ENCODE measurements around the gene PRPF6. TPM values are rescaled to one million over a fixed set of nuclear protein-coding genes. Genes with fewer than 3 reads are reported as not detected.

PRPF6 gene
- total RNA-seq, 1 donor from 2014 or later: 39.7 TPM

DNA sequence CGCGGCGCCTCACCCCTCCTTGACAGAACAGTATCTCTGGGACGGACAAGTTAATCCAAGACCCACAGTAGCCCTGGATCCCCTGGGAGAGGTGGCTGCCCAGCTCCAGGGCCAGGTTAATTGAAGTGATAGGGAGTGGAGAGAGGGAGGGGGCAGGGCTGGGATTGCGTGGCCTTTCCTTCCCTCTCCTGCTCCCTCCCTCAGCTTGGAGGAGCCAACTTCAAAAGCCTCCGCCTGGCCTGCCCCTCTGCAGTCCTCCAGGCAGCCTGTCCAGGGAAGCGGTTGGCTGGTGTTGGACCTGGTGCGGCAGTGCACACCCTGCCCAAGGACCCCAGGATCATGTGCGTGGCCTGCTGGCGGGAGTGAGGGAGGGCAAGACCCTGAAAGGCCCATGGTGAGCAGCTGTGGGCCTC is 55.0 kb downstream of the PRPF6 start, which contains the start of gene C20orf204:
TSS of gene C20orf204 (plus strand) at position 250 of the 413 bp plus-strand sequence. CDS start at position 392, 142 bp downstream.
- ATAC-seq: no peak

DNA sequence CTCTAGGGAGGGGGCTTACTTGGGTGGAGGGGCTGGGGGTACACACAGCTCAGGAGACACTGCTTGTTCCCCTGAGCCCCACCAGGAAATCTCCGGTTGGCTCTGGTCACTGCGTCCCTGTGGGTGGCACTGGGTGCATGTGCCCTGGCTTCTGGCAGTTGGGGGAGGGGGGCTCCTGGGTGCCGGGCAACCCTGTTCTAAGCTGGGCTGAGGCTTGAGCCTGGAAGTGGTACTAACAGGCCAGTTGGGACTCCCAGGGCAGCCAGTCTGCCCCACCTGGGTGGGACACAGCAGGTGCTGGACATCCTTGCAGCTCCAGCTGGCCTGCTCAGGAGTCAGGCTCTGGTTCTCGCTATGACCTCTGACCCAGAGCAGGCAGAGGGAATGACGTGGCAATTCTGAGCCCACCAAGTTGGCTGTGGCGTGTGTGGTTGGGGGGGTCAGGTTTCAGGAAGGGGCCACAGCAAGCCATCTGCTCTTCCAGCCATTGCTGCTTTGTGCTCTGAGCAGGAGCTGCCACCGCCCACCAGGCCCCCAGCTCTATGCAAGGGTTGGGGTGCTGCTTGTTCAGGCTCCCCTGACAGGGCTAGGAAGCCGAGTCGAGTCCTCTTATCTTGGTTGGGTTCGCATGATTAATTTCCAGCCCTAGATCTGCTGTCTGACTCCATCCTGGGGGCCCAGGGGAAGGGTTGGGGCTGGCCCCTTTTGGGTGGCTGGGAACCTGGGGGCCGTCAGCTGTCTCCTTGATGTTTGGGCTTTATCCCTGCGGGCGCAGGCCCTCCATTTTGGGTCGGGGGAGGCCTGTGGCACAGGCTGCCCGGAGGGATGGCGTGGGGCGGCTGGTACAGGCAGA is 55.6 kb downstream of the PRPF6 start:
- ATAC-seq: no peak

- ATAC-seq: no peak
Observed at GRCh38 chr20:64037199-64037497, 56.2 kb downstream of the PRPF6 start.

DNA sequence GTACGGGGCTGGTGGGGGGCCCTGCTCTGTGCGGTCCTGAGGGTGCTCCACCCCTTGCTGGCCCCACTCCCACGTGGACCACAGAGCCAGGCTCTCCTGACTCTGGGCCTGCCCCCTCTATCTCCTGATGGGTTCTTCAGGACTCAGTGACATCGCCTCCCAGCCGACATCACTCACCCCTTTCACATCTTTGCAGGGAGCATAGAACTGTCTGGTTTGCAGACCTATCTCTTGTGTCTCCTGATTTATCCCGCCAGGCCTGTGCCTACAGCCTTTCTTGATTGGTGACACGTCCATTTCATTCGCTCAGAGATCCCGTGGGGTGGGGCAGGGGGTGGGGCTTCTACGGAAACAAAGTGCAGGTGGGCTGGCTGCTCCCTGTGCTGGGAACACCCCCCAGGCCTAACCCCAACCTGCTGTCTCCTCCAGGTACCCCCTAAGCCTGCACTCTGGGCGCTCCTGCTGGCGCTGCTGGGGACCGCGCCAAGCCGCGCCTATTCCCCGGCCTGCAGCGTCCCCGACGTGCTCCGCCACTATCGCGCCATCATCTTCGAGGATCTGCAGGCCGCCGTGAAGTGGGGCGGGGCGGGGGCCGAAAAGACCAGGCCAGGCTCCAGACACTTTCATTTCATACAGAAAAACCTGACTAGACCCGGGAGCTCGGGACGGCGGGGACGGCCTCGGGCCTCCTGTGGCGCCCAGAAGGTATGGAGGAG is 56.7 kb downstream of the PRPF6 start:
- peak; percentile 3 for ATAC-seq

DNA sequence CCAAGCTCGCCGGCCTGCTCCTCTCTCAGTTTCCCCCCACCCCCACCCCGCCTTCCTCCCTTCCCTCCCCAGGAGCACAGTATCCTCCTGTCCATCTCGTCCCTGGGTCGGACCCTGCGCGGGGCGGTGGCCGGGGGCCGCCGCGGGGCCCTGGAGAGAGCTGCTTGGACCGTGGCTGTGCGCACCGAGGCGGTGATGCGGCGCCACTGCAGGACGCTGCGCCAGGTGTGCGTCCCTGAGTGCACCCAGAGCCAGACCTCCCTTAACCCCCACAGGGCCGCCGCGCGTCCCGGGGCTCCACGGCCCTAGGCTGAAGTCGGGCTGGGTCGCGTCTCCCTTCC is 57.3 kb downstream of the PRPF6 start:
- peak; percentile 52 for ATAC-seq

DNA sequence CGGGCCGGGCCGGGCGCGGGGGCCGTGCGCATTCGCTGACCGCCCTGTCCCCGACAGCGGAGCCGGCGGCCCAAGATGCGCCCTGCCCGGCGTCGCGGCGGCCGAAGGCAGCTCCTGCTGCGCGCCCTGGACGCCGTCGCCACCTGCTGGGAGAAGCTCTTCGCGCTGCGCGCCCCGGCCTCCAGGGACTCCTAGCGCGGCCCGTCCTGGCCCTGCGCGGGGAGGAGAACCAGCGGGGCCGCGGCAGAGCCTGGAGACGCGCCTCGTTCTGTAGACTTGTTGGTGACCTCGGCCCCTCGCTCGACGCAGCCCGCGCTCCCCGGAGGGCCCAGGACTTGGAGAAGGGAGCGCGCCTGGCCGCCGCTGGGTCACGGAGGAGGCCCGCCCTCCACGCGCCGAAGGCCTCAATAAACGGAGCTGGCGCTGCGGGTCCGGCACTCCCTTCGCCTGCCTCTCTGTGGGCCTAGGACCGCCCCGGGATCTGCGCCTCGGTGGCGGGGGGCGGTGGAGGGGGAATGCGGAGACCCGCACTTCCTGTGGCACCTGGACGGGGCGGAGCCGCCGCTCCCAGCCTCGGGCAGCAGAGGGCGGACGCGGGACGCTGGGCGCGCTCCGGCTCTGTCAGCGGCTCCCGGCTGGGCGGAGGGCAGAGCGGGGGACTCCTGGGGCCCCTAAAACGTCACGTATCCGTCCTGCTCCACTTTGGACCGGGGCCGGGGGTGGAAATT is 57.8 kb downstream of the PRPF6 start:
- ATAC-seq: peak; percentile 77

GRCh38 chr20:64039293-64040160 is 58.6 kb downstream of the PRPF6 start:
- ATAC-seq: peak; percentile 19

- no peak for ATAC-seq
Observed at GRCh38 chr20:64040231-64041039, 59.5 kb downstream of the PRPF6 start.

- no peak for ATAC-seq
Observed at GRCh38 chr20:64041040-64041780, 60.3 kb downstream of the PRPF6 start.

DNA sequence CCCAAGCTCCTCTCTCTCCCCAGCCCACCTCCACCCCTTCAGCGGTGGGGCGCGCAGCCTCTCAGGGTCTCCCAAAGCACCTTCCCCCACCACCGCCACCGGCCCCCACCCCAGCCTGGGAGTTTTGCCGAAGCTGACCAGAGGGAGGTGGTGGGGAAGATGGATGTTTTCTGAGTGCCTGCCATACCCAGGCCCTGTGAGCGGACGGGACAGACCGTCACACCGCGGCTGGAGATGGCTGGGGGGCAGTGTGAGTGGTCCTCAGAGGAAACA is 60.8 kb downstream of the PRPF6 start:
- no peak for ATAC-seq

DNA sequence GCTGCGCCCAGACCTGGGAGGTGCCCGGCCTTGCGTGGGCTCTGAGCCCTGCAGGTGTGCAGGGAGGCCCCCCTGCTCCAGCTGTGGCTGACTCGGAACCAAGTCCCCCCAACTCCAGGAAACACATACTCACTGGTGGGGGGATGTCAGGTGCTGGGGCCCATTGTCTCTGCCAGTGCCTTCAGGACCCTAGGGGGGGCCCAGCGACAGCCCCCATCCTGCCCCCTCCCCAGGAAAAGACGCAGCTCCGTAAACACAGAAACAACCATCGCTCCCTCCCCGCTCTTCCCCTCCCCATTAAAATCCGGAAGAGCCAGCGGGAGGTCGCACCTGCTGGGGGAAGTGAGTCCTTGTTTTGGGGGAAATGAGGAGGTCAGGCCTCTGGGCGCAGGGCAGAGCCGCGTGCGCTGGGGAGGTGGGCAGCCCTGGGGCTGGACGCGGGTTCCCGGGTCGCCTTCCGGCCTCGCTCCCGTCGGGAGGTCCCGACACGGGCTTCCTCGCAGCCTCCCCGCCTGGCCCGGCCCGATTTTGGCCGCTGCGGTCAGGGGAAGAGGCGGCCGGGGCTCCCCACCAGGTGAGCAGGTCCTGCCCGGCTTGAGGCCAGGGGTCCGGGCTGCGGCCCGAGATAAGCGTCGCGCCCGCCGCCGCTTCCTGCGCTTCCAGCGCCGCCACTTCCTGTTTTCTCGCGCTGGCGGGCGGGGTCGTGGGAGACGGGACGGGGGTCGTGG is 61.3 kb downstream of the PRPF6 start:
- no peak for ATAC-seq

DNA sequence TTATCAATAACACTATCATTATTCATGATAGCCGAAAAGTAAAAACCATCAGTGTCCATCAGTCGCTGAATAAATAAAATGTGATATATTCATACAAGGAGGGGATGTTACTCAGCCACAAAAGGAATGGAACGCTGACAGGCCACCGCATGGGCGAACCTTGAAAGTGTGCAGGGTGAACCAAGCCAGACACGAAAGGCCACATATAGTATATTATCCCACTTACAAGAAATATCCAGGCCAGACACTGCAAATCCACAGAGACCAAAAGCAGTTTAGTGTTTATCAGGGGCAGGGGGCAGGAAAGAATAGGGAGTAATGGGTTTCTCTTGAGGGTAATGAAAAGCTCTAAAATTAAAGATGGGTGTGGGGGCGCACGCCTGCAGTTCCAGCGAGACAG is 62.8 kb downstream of the PRPF6 start:
- no peak for ATAC-seq

GRCh38 chr20:64044484-64045247 is 63.7 kb downstream of the PRPF6 start:
- ATAC-seq: peak; percentile 57

DNA sequence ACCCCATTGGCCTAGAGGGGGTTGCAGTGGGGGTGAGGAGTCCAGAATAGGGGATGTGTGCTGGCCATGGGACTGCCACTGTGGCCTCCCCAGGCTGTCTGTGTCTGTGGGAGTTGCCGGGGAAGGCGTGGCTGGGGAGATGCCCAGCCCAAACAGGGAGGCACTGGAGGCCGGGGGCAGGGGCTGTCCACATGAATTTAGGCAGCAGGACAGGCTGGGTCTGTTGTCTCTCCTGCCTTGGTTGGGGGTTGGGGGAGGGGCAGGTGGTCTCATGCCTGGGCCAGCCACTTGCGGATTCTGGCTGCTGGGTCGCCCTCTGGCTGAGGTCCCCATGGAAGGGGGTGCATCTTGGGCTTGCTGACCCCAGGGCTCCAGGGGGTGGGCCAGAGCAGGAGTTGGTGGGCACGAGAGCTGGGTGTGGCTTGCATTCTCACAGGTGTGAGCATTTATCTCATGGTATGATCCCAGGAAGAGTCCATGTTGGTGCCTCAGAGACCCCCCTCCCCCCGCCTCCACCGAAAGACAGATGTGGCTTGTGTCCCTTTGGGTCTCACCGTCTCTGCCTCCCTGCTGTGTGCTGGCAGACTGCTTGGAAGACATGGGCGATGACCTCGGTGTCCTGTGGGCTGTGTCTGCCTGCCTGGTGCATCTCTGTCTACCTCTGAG is 64.5 kb downstream of the PRPF6 start:
- ATAC-seq: peak; percentile 19

- no peak for ATAC-seq
Observed at GRCh38 chr20:64047046-64047389, 66.1 kb downstream of the PRPF6 start.

DNA sequence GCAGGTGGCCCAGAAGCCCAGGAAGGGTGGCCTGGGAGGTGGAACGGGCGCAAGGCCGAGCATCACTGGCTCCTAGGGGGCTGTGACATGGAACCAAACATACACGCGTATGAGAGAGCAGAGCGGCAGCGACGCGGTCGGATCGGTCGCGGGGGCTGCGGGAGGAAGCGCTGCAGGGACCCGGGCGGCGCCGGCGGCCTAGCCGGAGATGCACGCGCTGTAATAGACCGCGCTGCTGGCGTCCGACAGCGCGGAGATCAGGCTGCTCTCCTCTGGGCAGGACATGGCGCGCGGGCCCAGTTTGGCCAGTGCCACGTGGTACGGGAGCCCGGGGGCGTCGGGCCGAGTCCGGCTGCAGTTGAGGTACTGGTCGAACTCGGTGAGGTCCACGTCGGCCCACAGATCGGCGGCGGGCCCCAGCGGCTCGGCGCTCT is 67.1 kb downstream of the PRPF6 start:
- ATAC-seq: no peak

DNA sequence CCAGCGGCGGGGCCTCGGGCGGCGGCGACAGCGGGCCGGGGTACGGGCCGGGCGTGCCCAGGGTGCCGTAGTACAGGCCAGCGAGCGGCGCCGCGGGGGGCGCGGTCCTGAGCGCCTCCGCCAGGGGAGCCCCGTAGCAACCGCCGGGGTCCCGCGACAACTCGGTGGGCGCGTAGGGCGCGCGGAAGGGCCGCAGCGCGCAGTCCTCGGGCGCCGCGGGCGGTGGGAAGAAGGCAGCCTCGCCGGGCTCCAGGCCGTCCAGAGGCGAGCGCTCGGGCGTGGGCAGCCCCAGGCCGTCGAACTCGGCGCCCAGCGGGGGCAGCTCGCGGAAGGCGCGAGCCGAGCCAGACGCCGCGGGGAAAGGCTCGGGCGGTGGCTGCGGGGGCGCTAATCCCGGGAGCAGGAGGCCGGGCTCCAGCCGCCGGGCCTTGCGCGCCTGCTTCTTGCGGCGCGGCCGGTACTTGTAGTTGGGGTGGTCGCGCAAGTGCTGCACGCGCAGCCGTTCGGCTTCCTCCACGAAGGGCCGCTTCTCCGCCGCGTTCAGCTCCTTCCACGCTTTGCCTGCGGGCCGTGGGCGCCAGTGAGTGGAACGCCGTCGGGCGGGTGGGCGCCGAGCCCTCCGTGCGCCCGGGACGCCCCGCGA is 67.6 kb downstream of the PRPF6 start:
- ATAC-seq: no peak

DNA sequence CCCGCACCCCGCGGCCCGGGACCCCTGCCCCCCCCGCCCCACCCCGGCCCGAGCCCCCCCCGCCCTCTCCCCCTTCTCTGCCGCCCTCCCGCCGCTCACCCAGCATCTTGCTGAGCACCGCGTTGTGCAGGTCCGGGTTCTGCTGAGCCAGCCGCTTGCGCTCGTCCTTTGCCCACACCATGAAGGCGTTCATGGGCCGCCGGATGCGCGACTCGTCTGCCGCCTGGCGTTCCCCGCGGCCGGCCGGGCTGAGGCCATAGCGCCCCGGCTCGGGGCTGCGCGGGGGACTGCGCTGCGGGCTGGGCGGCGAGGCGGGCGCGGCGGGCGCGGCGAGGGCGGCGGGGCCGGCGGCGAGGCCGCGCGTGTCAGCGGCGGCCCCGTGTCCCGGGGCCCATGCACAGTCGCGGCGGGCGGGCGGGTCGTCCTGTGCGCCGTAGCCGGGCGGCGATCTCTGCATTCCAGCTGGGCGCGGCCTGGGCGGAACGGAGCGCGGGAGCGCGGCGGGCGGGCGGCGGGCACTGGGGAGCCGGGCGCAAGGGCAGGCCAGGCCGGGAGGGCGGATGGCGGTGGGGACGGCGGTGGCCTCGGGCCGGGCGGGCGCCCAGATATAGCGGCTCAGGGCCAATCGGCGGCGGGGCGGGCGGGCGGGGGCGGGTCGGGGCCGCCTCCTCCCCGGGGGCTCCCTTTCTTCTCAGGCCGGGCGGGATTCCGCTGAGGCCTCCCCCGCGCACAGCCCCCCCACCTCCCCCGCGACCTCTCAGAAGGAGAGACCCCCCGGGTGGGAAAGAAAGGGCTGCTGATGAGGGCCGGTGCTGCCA is 68.3 kb downstream of the PRPF6 start, which contains the start of gene SOX18:
TSS of gene SOX18 (minus strand) at position 580 of the 818 bp plus-strand sequence. CDS start at position 457, 123 bp downstream.
- no peak for ATAC-seq

Data from esophagus mucosa (tissue), 1 donor.